ENCODE measurements around the gene TACC3.

Gene TACC3

DNA sequence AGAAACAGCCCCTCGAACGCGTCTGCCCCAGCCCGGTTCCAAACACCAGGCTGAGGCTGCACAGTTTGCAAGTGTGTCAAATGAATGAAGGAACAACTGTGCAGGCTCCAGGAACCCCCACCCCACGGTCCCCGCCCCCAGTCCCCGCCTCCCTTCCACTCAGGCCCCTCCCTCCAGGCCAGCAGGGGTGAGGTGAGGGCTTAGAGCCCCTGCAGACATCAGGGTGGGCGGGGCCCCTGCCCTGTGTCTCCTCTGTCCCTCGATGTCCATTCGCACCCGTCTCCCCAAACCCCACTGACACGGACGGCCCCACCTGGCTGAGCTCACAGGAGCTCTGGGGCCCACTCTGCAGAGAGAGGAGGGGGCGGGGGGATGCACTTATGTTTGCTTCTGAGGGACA lies 28.5 kb downstream of the TACC3 start:
- peaks cover 51% of the 10 kb centered on the region for H3K27me3 ChIP-seq (replicated peaks; ENCODE audit: insufficient read depth, low read length)
- no peak for TF ChIP-seq EZH2 (optimal IDR thresholded peaks at IDR 0.05; ENCODE audit: low read depth, low read length)
- TF ChIP-seq, protein P1, sequence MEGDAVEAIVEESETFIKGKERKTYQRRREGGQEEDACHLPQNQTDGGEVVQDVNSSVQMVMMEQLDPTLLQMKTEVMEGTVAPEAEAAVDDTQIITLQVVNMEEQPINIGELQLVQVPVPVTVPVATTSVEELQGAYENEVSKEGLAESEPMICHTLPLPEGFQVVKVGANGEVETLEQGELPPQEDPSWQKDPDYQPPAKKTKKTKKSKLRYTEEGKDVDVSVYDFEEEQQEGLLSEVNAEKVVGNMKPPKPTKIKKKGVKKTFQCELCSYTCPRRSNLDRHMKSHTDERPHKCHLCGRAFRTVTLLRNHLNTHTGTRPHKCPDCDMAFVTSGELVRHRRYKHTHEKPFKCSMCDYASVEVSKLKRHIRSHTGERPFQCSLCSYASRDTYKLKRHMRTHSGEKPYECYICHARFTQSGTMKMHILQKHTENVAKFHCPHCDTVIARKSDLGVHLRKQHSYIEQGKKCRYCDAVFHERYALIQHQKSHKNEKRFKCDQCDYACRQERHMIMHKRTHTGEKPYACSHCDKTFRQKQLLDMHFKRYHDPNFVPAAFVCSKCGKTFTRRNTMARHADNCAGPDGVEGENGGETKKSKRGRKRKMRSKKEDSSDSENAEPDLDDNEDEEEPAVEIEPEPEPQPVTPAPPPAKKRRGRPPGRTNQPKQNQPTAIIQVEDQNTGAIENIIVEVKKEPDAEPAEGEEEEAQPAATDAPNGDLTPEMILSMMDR (IDR thresholded peaks at IDR 0.05; ENCODE audit: low read length), result no peak
- TF ChIP-seq EZH2phosphoT487 (IDR thresholded peaks at IDR 0.05; ENCODE audit: low read length), result no peak
- H3K9me2 ChIP-seq (replicated peaks; ENCODE audit: insufficient read depth, low read length), result no peaks in the 10 kb centered on the region
- no peak overlapping the region for H2AFZ ChIP-seq (ENCODE audit: low read length)
- H3K27ac ChIP-seq (ENCODE audit: low read length), result no peak overlapping the region
- no peaks in the 10 kb centered on the region for H3K9me3 ChIP-seq (replicated peaks; ENCODE audit: insufficient read depth, low read length)
- H3K9ac ChIP-seq (ENCODE audit: low read length), result no peak overlapping the region
- H3K4me2 ChIP-seq (ENCODE audit: low read depth, low read length), result no peak overlapping the region
- peaks cover 3% of the 10 kb centered on the region; the same call in 1 of the 2 replicates for H3F3A ChIP-seq (ENCODE audit: insufficient read depth, low read length)
- no peak for DNase-seq
- no peak overlapping the region for H3K4me3 ChIP-seq (ENCODE audit: low read length)
- H3K36me3 ChIP-seq (replicated peaks; ENCODE audit: insufficient read depth, low read length), result no peaks in the 10 kb centered on the region
- H4K20me1 ChIP-seq (ENCODE audit: insufficient read depth, low read length), result no peaks in the 10 kb centered on the region
- no peaks in the 10 kb centered on the region for H3K79me2 ChIP-seq (ENCODE audit: low read length)
- H3K4me1 ChIP-seq (ENCODE audit: low read length), result no peaks in the 10 kb centered on the region

DNA sequence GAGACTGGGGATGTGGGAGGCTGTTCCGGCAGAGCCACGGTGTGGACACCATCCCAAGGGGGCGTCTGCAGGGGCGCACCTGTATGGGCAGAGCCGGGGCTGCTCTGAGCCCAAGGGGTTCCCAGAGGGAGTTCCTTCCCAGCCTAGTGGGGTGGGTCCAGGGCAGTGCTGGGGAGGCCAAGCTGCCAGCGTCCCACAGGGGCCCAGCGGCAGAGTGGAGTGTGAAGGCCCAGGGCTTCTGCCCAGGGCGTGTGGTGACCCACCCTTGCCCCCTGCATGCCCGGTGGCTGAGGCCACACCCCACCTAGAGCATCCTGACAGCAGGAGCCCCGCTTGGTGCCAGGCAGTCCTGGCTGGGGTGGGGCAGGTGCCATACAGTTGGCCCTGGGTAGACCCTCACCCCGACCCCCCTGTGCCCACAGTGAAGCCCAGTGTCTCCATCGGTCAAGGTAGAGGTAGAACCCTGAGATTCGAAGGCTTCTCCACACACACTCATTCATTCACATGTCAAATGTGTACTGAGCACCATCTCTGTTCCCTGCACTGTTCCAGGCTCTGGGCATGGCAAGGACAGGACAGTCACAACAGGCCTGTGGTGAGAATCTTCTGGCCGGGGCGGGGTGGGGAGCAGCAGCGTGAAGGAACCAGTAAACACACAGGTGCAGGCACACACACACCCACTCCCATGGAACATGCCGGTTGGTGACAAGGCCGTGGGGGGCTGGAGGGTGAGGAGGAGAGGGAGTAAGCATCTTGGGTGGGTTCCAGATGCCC lies 29.2 kb downstream of the TACC3 start:
- Histone ChIP-seq H3K27me3 (replicated peaks; ENCODE audit: insufficient read depth, low read length) (peaks cover 59% of the 10 kb centered on the region), H3K79me2 (ENCODE audit: low read length) (no peaks in the 10 kb centered on the region), H3K27ac (ENCODE audit: low read length) (no peak overlapping the region), H3K9ac (ENCODE audit: low read length) (no peak overlapping the region), H3K4me1 (ENCODE audit: low read length) (no peaks in the 10 kb centered on the region), H3K9me3 (replicated peaks; ENCODE audit: insufficient read depth, low read length) (no peaks in the 10 kb centered on the region), H3K4me3 (ENCODE audit: low read length) (no peak overlapping the region), H3K9me2 (replicated peaks; ENCODE audit: insufficient read depth, low read length) (no peaks in the 10 kb centered on the region), H3F3A (ENCODE audit: insufficient read depth, low read length) (no peaks in the 10 kb centered on the region), H4K20me1 (ENCODE audit: insufficient read depth, low read length) (no peaks in the 10 kb centered on the region), H2AFZ (ENCODE audit: low read length) (no peak overlapping the region), H3K4me2 (ENCODE audit: low read depth, low read length) (no peak overlapping the region), H3K36me3 (replicated peaks; ENCODE audit: insufficient read depth, low read length) (no peaks in the 10 kb centered on the region)
- no peak for TF ChIP-seq EZH2phosphoT487 (IDR thresholded peaks at IDR 0.05; ENCODE audit: low read length)
- TF ChIP-seq, protein P1 (IDR thresholded peaks at IDR 0.05; ENCODE audit: low read length), result no peak
- TF ChIP-seq EZH2 (optimal IDR thresholded peaks at IDR 0.05; ENCODE audit: low read depth, low read length), result no peak
- no peak for DNase-seq

DNA sequence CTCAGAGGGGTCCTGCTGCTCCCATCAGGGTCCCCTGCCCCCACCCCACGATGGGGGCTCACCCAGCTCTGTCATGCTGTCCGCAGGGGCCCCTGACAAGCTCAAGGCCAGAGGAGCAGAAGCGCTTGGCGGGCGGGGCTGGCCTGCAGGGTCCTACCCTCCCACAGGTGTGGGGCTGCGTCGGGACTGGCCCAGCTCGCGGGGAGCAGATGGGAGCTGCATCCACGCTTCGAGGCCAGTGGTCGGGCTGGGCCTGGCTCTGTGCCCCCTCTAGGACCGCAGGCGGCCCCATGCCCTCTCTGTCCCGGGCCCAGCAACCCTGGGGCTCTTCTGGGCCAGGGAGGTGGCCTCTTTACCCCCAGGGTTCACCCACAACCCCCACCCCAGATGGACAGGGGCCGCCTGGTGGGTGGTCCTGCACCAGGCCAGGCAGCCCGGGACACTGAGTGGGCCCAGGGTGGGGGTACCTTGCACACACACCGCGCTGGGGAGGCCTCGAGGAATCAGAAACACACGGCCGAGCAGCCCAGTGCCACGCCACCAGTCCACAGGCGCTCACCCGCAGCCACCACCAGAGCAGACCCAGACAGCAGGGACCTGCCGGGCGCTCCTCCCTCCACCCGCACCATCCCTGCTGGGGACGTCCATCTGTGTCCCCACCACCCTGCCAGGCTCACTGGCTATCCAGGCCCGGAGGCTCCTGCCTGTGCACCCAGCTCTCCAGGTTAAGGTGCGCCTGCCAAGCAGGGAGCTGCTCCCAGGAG lies 30.0 kb downstream of the TACC3 start:
- Histone ChIP-seq H3K9ac (ENCODE audit: low read length) (no peak overlapping the region), H3K9me3 (replicated peaks; ENCODE audit: insufficient read depth, low read length) (no peaks in the 10 kb centered on the region), H3K9me2 (replicated peaks; ENCODE audit: insufficient read depth, low read length) (no peaks in the 10 kb centered on the region), H3K4me3 (ENCODE audit: low read length) (no peak overlapping the region), H3K4me2 (ENCODE audit: low read depth, low read length) (no peak overlapping the region), H2AFZ (ENCODE audit: low read length) (no peak overlapping the region), H4K20me1 (ENCODE audit: insufficient read depth, low read length) (no peaks in the 10 kb centered on the region), H3K79me2 (ENCODE audit: low read length) (no peaks in the 10 kb centered on the region), H3K36me3 (replicated peaks; ENCODE audit: insufficient read depth, low read length) (no peaks in the 10 kb centered on the region), H3K27me3 (replicated peaks; ENCODE audit: insufficient read depth, low read length) (peaks cover 66% of the 10 kb centered on the region), H3F3A (ENCODE audit: insufficient read depth, low read length) (no peaks in the 10 kb centered on the region), H3K27ac (ENCODE audit: low read length) (no peak overlapping the region), H3K4me1 (ENCODE audit: low read length) (no peaks in the 10 kb centered on the region)
- TF ChIP-seq EZH2 (optimal IDR thresholded peaks at IDR 0.05; ENCODE audit: low read depth, low read length), result no peak
- TF ChIP-seq, protein P1 (IDR thresholded peaks at IDR 0.05; ENCODE audit: low read length), result no peak
- TF ChIP-seq EZH2phosphoT487 (IDR thresholded peaks at IDR 0.05; ENCODE audit: low read length), result no peak
- DNase-seq, result no peak
